SK-N-SH treated with all-trans-retinoic acid at 6 μM for 48 hours (cell line): Measurements from ENCODE around the gene TAS2R39.

Source experiments
- ATAC-seq: fragments of 200-7000 bp; cut with Tn5 transposase; 3 replicates; pipeline ENCODE4 v1.9.1; 2020; ENCODE audit warnings: mild to moderate bottlenecking, moderate library complexity
- BACH2 ChIP-seq: fragments of 250-450 bp; sonication (Bioruptor Pico); IDR thresholded peaks from 2 replicates; pipeline ENCODE4 v1.9.0; 2021; ENCODE audit warnings: mild to moderate bottlenecking, borderline replicate concordance
- CREB5 ChIP-seq: fragments of 250-450 bp; sonication (Bioruptor Pico); IDR thresholded peaks from 2 replicates; pipeline ENCODE4 v1.5.1; 2020; ENCODE audit warnings: low read depth, mild to moderate bottlenecking, moderate library complexity
- CSDC2 ChIP-seq: fragments of 250-450 bp; sonication (Bioruptor Pico); IDR thresholded peaks from 2 replicates; pipeline ENCODE4 v1.5.0; 2020; ENCODE audit warnings: mild to moderate bottlenecking, moderate library complexity
- ESRRG ChIP-seq: fragments of 250-450 bp; sonication (Bioruptor Pico); IDR thresholded peaks from 2 replicates; pipeline ENCODE4 v1.6.1; 2021; ENCODE audit warnings: mild to moderate bottlenecking
- GLIS3 ChIP-seq: fragments of 250-450 bp; sonication (Bioruptor Pico); IDR thresholded peaks from 2 replicates; pipeline ENCODE4 v1.5.0; 2020; ENCODE audit warnings: mild to moderate bottlenecking, moderate library complexity
- ISL1 ChIP-seq: fragments of 250-450 bp; sonication (Bioruptor Pico); IDR thresholded peaks from 2 replicates; pipeline ENCODE4 v2.1.2; 2022; ENCODE audit warnings: mild to moderate bottlenecking, moderate library complexity
- OSR1 ChIP-seq: fragments of 250-450 bp; sonication (Bioruptor Pico); IDR thresholded peaks from 2 replicates; pipeline ENCODE4 v1.8.0; 2022; ENCODE audit warnings: moderate library complexity, mild to moderate bottlenecking, inconsistent platforms
- PPARA ChIP-seq: fragments of 250-450 bp; sonication (Bioruptor Pico); IDR thresholded peaks from 2 replicates; pipeline ENCODE4 v1.5.0; 2020; ENCODE audit warnings: mild to moderate bottlenecking, borderline replicate concordance
- SNAI2 ChIP-seq: fragments of 250-450 bp; sonication (Bioruptor Pico); IDR thresholded peaks from 2 replicates; pipeline ENCODE4 v1.5.0; 2020; ENCODE audit warnings: mild to moderate bottlenecking, moderate library complexity
- TCF4 ChIP-seq: fragments of 250-450 bp; sonication (Bioruptor Pico); IDR thresholded peaks from 2 replicates; pipeline ENCODE4 v1.8.0; 2021; ENCODE audit warnings: mild to moderate bottlenecking, moderate library complexity, borderline replicate concordance
- ZC3H10 ChIP-seq: fragments of 250-450 bp; sonication (Bioruptor Pico); IDR thresholded peaks from 2 replicates; pipeline ENCODE4 v1.5.1; 2021; ENCODE audit warnings: mild to moderate bottlenecking, moderate library complexity
- ZFP3 ChIP-seq: fragments of 250-450 bp; sonication (Bioruptor Pico); IDR thresholded peaks from 2 replicates; pipeline ENCODE4 v1.5.0; 2020; ENCODE audit warnings: mild to moderate bottlenecking, moderate library complexity
- ZFP30 ChIP-seq: fragments of 450-650 bp; formaldehyde crosslinking; IDR thresholded peaks from 2 replicates; pipeline ENCODE4 v1.5.0; 2022; ENCODE audit warnings: mild to moderate bottlenecking, moderate library complexity
- ZNF565 ChIP-seq: fragments of 450-650 bp; formaldehyde crosslinking; conservative IDR thresholded peaks from 2 replicates; pipeline ENCODE4 v1.5.0; 2020; ENCODE audit warnings: low read depth, mild to moderate bottlenecking, moderate library complexity
- ZNF70 ChIP-seq: fragments of 450-650 bp; formaldehyde crosslinking; IDR thresholded peaks from 2 replicates; pipeline ENCODE4 v1.5.0; 2020; ENCODE audit warnings: mild to moderate bottlenecking, moderate library complexity
- ZNF8 ChIP-seq: fragments of 450-650 bp; formaldehyde crosslinking; IDR thresholded peaks from 2 replicates; pipeline ENCODE4 v1.5.0; 2020; ENCODE audit warnings: mild to moderate bottlenecking, moderate library complexity
- TF ChIP-seq, protein P1 (sequence below): fragments of 250-450 bp; sonication (Bioruptor Pico); IDR thresholded peaks from 2 replicates; pipeline ENCODE4 v1.5.1; 2021; ENCODE audit warnings: mild to moderate bottlenecking, moderate library complexity
- TF ChIP-seq, protein P2 (sequence below): fragments of 250-450 bp; sonication (Bioruptor Pico); IDR thresholded peaks from 2 replicates; pipeline ENCODE4 v1.8.0; 2020; ENCODE audit warnings: mild to moderate bottlenecking, moderate library complexity, borderline replicate concordance
- TF ChIP-seq, protein P3 (sequence below): fragments of 250-450 bp; sonication (Bioruptor Pico); IDR thresholded peaks from 2 replicates; pipeline ENCODE4 v1.5.0; 2020; ENCODE audit warnings: mild to moderate bottlenecking, moderate library complexity
- TF ChIP-seq, protein P4 (sequence below): fragments of 250-450 bp; sonication (Bioruptor Pico); IDR thresholded peaks from 2 replicates; pipeline ENCODE4 v1.8.0; 2021; ENCODE audit warnings: low read depth, mild to moderate bottlenecking, moderate library complexity, borderline replicate concordance

TAS2R39 gene

DNA sequence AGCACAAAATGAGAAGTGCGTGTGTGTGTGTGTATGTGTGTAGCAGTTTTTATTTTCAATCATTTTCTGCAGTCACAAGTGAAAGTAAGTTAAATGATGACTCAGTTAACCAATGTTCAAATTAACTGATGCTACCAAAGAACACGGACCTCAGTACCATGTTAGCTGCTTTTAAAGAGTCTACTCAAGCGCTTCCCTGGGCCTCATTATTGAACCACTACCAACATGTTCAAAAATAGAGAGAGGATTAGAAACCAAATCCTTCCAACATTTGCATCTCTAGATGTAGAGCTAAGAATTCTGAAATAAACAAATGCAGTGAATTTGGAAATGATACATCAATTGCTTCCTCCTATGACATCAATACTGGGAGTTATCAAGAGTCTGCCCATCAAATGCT is at the start of gene TAS2R39:
Gene TAS2R39 (plus strand): TSS at position 396 of the 400 bp plus-strand sequence. CDS start 0 bp downstream, at position 396.
- TF ChIP-seq, protein P1, sequence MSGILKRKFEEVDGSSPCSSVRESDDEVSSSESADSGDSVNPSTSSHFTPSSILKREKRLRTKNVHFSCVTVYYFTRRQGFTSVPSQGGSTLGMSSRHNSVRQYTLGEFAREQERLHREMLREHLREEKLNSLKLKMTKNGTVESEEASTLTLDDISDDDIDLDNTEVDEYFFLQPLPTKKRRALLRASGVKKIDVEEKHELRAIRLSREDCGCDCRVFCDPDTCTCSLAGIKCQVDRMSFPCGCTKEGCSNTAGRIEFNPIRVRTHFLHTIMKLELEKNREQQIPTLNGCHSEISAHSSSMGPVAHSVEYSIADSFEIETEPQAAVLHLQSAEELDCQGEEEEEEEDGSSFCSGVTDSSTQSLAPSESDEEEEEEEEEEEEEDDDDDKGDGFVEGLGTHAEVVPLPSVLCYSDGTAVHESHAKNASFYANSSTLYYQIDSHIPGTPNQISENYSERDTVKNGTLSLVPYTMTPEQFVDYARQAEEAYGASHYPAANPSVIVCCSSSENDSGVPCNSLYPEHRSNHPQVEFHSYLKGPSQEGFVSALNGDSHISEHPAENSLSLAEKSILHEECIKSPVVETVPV (CRISPR knock-in tag), result no peak
- TF ChIP-seq OSR1 (CRISPR knock-in tag) (no peak), CREB5 (CRISPR knock-in tag) (no peak), PPARA (CRISPR knock-in tag) (no peak), ZNF8 (CRISPR knock-in tag) (no peak), ZC3H10 (CRISPR knock-in tag) (no peak), GLIS3 (no peak), ZFP3 (CRISPR knock-in tag) (no peak), ISL1 (CRISPR knock-in tag) (no peak), SNAI2 (CRISPR knock-in tag) (no peak), ZNF70 (CRISPR knock-in tag) (no peak), ZFP30 (CRISPR knock-in tag) (no peak), CSDC2 (CRISPR knock-in tag) (no peak)
- TF ChIP-seq, protein P2, sequence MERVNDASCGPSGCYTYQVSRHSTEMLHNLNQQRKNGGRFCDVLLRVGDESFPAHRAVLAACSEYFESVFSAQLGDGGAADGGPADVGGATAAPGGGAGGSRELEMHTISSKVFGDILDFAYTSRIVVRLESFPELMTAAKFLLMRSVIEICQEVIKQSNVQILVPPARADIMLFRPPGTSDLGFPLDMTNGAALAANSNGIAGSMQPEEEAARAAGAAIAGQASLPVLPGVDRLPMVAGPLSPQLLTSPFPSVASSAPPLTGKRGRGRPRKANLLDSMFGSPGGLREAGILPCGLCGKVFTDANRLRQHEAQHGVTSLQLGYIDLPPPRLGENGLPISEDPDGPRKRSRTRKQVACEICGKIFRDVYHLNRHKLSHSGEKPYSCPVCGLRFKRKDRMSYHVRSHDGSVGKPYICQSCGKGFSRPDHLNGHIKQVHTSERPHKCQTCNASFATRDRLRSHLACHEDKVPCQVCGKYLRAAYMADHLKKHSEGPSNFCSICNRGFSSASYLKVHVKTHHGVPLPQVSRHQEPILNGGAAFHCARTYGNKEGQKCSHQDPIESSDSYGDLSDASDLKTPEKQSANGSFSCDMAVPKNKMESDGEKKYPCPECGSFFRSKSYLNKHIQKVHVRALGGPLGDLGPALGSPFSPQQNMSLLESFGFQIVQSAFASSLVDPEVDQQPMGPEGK (CRISPR knock-in tag), result no peak
- no peak for ATAC-seq

DNA sequence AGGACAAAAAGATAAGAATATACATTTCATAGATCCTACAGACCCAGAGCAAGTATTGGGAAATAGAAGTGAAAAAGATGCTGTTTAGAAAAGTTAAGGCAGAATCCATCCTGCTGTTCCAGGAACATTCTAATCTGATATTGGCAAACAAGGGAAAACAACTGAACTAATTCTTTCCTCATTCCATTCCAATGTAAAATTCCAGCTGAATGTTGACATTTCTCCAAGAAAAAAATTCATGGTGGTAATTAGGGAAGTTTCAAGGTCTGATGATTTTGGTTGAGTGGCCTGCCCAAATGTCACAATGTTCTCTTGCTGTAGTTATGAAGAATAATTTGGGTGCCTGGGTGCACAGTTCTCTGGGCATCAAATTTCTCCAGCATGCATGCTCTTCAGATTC is 36.1 kb upstream of the TAS2R39 start:
- TF ChIP-seq ESRRG (CRISPR knock-in tag) (no peak), TCF4 (CRISPR knock-in tag) (no peak), SNAI2 (CRISPR knock-in tag) (no peak), ZNF8 (CRISPR knock-in tag) (no peak), ZNF565 (CRISPR knock-in tag) (no peak), PPARA (CRISPR knock-in tag) (no peak), GLIS3 (no peak)
- TF ChIP-seq, protein P2 (CRISPR knock-in tag), result no peak
- TF ChIP-seq, protein P3, sequence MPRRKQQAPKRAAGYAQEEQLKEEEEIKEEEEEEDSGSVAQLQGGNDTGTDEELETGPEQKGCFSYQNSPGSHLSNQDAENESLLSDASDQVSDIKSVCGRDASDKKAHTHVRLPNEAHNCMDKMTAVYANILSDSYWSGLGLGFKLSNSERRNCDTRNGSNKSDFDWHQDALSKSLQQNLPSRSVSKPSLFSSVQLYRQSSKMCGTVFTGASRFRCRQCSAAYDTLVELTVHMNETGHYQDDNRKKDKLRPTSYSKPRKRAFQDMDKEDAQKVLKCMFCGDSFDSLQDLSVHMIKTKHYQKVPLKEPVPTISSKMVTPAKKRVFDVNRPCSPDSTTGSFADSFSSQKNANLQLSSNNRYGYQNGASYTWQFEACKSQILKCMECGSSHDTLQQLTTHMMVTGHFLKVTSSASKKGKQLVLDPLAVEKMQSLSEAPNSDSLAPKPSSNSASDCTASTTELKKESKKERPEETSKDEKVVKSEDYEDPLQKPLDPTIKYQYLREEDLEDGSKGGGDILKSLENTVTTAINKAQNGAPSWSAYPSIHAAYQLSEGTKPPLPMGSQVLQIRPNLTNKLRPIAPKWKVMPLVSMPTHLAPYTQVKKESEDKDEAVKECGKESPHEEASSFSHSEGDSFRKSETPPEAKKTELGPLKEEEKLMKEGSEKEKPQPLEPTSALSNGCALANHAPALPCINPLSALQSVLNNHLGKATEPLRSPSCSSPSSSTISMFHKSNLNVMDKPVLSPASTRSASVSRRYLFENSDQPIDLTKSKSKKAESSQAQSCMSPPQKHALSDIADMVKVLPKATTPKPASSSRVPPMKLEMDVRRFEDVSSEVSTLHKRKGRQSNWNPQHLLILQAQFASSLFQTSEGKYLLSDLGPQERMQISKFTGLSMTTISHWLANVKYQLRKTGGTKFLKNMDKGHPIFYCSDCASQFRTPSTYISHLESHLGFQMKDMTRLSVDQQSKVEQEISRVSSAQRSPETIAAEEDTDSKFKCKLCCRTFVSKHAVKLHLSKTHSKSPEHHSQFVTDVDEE, result no peak
- TF ChIP-seq, all 23 proteins: peak for 0
- no peak for ATAC-seq

GRCh38 chr7:143148050-143148449 is 35.2 kb upstream of the TAS2R39 start:
- no peak for ATAC-seq
- TF ChIP-seq SNAI2 (CRISPR knock-in tag) (no peak), GLIS3 (no peak), CSDC2 (CRISPR knock-in tag) (no peak), ZNF70 (CRISPR knock-in tag) (no peak), ZFP30 (CRISPR knock-in tag) (no peak), ZNF8 (CRISPR knock-in tag) (no peak), PPARA (CRISPR knock-in tag) (no peak), BACH2 (CRISPR knock-in tag) (no peak), ZC3H10 (CRISPR knock-in tag) (no peak), ZFP3 (CRISPR knock-in tag) (no peak)
- TF ChIP-seq, protein P4, sequence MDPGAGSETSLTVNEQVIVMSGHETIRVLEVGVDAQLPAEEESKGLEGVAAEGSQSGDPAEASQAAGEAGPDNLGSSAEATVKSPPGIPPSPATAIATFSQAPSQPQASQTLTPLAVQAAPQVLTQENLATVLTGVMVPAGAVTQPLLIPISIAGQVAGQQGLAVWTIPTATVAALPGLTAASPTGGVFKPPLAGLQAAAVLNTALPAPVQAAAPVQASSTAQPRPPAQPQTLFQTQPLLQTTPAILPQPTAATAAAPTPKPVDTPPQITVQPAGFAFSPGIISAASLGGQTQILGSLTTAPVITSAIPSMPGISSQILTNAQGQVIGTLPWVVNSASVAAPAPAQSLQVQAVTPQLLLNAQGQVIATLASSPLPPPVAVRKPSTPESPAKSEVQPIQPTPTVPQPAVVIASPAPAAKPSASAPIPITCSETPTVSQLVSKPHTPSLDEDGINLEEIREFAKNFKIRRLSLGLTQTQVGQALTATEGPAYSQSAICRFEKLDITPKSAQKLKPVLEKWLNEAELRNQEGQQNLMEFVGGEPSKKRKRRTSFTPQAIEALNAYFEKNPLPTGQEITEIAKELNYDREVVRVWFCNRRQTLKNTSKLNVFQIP (CRISPR knock-in tag), result no peak
- TF ChIP-seq, protein P3, result no peak
- TF ChIP-seq, protein P1 (CRISPR knock-in tag), result no peak
